ENCODE measurements around the gene TVP23C. TPM values are rescaled to one million over a fixed set of nuclear protein-coding genes. Genes with fewer than 3 reads are reported as not detected.

TVP23C gene
- total RNA-seq, 1 donor from 2014 or later: 15.1 TPM

DNA sequence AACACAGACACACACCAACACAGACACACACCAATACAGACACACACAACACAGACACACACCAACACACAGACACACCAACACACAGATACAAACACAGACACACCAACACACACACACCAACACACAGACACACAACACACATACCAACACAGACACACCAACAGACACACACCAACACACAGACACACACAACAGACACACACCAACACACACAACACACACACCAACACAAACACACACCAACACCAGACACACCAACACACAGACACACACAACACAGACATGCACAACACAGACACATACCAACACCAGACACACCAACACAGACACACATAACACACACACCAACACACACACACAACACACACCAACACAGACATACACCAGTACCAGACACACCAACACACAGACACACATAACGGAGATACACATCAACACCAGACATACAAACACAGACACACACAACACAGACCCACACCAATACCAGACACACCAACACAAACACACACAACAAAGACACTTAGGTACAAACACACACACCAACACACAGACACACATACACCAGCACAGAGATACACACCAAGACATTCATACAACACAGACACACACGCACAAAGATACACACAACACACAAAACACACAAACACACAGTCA lies 98.1 kb downstream of the TVP23C start:
- Mint-ChIP-seq H3K9me3 (no peaks in the 10 kb centered on the region), H3K4me1 (ENCODE audit: unreplicated experiment) (peaks cover 27% of the 10 kb centered on the region), H3K36me3 (peaks cover 24% of the 10 kb centered on the region), H3K4me3 (no peak overlapping the region), H3K27me3 (no peaks in the 10 kb centered on the region), H3K27ac (no peak overlapping the region)
- DNase-seq (ENCODE audit: extremely low spot score, unreplicated experiment): no peak
- TF ChIP-seq, protein P1, sequence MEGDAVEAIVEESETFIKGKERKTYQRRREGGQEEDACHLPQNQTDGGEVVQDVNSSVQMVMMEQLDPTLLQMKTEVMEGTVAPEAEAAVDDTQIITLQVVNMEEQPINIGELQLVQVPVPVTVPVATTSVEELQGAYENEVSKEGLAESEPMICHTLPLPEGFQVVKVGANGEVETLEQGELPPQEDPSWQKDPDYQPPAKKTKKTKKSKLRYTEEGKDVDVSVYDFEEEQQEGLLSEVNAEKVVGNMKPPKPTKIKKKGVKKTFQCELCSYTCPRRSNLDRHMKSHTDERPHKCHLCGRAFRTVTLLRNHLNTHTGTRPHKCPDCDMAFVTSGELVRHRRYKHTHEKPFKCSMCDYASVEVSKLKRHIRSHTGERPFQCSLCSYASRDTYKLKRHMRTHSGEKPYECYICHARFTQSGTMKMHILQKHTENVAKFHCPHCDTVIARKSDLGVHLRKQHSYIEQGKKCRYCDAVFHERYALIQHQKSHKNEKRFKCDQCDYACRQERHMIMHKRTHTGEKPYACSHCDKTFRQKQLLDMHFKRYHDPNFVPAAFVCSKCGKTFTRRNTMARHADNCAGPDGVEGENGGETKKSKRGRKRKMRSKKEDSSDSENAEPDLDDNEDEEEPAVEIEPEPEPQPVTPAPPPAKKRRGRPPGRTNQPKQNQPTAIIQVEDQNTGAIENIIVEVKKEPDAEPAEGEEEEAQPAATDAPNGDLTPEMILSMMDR (conservative IDR thresholded peaks at IDR 0.05): no peak

DNA sequence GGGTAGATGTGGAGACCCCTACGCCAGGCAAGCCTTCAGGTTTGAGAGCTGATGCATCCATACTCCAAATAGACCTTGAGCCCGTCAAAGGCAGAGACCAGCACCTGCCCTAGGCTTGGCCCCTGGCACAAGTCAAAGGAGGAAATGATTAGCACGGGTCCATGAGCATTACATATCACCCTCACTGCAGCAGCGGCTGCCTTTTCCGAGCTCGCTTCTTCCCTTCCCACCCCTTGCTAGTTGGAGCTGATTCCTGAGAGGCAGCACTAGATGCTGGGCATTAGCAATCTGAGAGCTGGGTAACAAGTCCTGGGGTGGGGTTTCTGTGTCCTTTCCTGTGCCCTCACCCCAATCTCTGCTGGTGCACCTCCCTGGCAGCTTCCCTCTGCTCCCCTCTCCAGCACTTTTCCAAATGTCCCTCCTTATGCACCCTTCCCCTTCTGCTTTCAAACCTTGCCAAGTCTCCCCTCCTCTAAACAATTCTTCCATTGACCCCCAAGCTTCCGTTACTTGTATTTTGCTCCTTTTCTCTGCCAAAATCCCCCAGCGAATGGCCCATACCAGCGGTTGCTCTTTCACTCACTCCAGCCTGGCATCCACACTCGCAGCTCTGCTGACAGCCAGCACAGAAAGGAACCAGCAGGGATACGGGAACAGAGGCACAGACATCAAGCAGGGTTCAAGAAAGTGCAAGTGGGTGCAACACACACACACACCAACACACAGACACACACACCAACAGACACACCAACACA lies 98.9 kb downstream of the TVP23C start:
- H3K9me3 Mint-ChIP-seq: no peaks in the 10 kb centered on the region
- peaks cover 29% of the 10 kb centered on the region for H3K36me3 Mint-ChIP-seq
- no peaks in the 10 kb centered on the region for H3K27me3 Mint-ChIP-seq
- no peak overlapping the region for H3K27ac Mint-ChIP-seq
- no peak for DNase-seq (ENCODE audit: extremely low spot score, unreplicated experiment)
- H3K4me3 Mint-ChIP-seq: no peak overlapping the region
- TF ChIP-seq, protein P1 (conservative IDR thresholded peaks at IDR 0.05): no peak
- peaks cover 27% of the 10 kb centered on the region for H3K4me1 Mint-ChIP-seq (ENCODE audit: unreplicated experiment)

DNA sequence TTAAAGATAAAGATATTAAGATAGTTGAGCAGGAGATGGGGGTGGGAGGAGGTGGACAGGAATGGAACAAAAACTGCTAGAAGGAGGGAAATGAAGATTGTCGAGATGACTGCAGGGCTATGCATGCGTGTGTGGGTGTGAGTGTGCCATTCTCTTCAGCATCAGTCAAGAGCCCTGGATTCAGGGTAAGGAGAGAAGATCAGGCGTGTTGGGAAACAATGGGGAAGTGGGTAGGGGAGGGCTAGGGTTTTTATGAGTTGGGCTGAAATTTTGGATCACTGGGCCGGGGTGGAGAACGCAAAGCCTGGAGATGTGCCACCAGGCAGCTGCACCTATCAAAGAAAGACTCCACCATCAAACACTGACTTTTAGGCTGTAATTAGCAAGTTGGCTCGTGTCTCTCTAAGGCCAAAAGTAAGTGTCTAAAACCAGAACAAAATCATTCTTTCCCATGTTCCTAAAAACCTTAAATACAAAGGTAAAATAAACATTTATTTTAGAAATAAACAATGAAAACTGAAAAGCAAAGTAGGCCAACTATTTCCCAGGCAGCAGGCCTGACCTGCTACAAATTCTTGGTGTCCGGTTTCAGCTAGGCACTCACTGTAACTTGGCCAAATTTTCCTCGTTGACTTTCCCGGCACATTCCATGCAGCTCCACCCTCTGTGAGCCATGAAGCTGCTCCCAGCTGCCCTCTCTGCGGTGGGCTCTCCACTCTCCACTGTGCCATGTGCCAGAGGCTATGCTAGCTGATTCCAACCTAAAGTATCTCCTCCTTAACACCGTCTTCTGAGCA lies 100.1 kb downstream of the TVP23C start:
- H3K27ac Mint-ChIP-seq: peak overlapping the region; percentile 16
- TF ChIP-seq, protein P1 (conservative IDR thresholded peaks at IDR 0.05): no peak
- H3K27me3 Mint-ChIP-seq: no peaks in the 10 kb centered on the region
- peaks cover 26% of the 10 kb centered on the region for H3K36me3 Mint-ChIP-seq
- H3K4me3 Mint-ChIP-seq: no peak overlapping the region
- DNase-seq (ENCODE audit: extremely low spot score, unreplicated experiment): no peak
- H3K9me3 Mint-ChIP-seq: no peaks in the 10 kb centered on the region
- peaks cover 22% of the 10 kb centered on the region for H3K4me1 Mint-ChIP-seq (ENCODE audit: unreplicated experiment)

DNA sequence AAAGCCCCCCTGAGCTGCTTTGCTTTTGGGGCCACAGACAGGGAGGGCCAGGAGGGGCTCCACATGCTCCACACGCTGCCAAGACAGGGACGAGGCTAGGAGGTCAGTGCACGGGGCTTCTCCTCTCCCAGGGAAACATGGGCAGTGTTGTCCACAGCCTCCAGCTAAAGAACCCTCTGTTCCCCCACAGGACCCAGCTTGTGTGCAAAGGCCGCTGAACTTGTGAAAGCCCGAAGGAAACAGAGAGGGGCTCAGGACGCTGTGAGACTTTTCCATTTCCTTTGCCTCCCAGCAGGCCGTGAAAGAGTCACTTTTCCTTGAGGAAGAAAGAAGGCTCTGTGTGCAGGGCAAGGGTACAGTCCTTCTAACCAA lies 105.6 kb downstream of the TVP23C start:
- H3K27me3 Mint-ChIP-seq: no peaks in the 10 kb centered on the region
- TF ChIP-seq, protein P1 (conservative IDR thresholded peaks at IDR 0.05): no peak
- H3K4me1 Mint-ChIP-seq (ENCODE audit: unreplicated experiment): peaks cover 18% of the 10 kb centered on the region
- DNase-seq (ENCODE audit: extremely low spot score, unreplicated experiment): no peak
- H3K36me3 Mint-ChIP-seq: peaks cover 38% of the 10 kb centered on the region
- no peak overlapping the region for H3K4me3 Mint-ChIP-seq
- no peaks in the 10 kb centered on the region for H3K9me3 Mint-ChIP-seq
- H3K27ac Mint-ChIP-seq: peak overlapping the region; percentile 32

DNA sequence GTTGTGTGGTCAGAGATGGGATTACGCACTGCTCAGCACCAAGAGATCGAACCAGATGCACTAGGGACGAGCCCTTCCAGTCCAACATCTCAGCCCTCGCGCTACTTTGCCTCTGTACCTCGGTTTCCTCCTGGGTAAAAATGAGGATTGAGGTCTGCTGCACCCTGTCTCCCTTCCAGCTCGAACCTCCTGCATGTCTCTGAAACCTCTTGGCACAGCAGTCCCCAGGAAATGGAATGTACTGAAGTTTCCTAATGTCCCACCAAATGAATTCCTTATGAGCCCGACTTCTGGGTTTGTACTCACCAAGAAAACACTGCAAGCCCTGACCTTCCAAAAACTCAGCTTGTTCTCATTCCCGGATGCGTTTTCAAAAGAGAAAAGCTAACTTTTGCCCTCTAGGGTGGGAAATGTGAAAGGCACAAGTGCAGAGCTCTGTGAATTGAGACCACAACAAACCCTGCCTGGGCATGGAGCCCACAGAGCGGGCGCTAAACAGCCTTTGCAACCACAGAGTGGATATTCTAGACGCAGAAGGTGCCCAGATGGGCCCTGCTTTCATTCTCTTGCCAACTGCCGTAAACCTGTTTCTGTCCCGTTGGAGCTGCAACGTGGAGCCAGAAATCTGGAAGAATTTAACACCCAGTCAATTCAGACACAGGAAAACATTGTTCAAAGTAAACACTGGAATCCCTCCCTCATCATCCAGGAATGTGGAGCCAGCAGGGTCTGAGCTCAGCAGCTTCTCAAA lies 106.1 kb downstream of the TVP23C start:
- Mint-ChIP-seq H3K36me3 (peaks cover 34% of the 10 kb centered on the region), H3K4me1 (ENCODE audit: unreplicated experiment) (peaks cover 15% of the 10 kb centered on the region), H3K27ac (peak overlapping the region; percentile 32), H3K27me3 (no peaks in the 10 kb centered on the region), H3K4me3 (peak overlapping the region; percentile 41), H3K9me3 (no peaks in the 10 kb centered on the region)
- DNase-seq (ENCODE audit: extremely low spot score, unreplicated experiment): no peak
- TF ChIP-seq, protein P1 (conservative IDR thresholded peaks at IDR 0.05): peak; percentile 19

All from type B pancreatic cell (in vitro differentiated cells).